Measurements from ENCODE around the gene CPLX1. TPM values are rescaled to one million over a fixed set of nuclear protein-coding genes. Genes with fewer than 3 reads are reported as not detected.

The CPLX1 gene
- total and polyA plus RNA-seq, 7 donors = 0.44 to 2.3 (median 1.4) TPM

DNA sequence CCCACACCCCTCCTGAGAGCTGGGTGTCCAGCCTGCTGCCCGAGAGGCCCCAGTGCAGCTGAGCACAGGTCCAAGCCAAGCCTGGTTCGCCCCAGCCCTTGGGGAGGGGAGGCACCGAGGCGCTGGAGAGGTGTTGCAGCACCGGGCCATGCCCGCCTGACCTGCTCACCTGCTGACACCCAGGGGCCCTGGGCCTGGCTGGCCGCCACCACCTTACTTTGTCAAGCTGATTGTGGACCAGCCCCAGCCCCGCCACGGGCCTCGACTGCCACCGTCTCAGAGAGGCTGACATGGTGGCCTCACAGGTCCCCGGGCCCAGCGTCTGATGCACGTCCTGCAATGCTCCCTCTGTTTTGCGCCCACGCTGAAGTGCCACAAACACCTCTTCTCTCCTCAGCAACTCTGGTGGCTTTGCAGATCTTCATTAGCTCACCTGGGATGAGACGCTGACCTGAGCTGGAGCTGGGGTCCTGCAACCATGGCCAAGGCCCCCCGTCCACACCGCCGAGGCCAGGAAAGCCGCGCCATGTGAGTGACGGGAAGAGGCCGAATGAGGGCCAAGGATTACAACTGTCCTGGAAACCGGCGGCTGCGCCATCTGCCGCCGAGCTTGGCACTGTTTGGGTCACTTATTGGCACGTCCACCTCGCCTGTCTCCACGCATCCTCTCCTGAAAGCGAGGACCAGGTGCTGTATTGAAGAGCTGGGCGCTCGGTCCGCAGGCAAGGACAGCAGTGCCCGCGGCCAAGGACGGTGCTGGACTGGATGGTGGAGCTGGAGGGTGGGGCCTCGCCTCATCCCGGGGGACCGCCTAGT lies 7.6 kb downstream of the CPLX1 start:
- Histone ChIP-seq H3K36me3 (ENCODE audit: insufficient read depth in 1 of 2, low read depth in 1 of 2) (no peaks in the 10 kb centered on the region), H3K27ac (no peak overlapping the region), H3K9me3 (no peaks in the 10 kb centered on the region), H3K4me3 (no peak overlapping the region), H3K4me1 (no peaks in the 10 kb centered on the region), H3K27me3 (ENCODE audit: insufficient read depth in 3 of 3, low read length in 2 of 3) (peaks cover 0 to 78% (median 22%) of the 10 kb centered on the region in 3 donors)
- intact Hi-C loops (cut with DNase I) = no loop called here
- ATAC-seq = no peak
- peak in 1 of 2 donors; percentile 55 for DNase-seq
- WGBS, 3 donors = 78 to 82% (median 81%) methylated on average over 42 of the region's 42 CpGs
- TF ChIP-seq, protein P1, sequence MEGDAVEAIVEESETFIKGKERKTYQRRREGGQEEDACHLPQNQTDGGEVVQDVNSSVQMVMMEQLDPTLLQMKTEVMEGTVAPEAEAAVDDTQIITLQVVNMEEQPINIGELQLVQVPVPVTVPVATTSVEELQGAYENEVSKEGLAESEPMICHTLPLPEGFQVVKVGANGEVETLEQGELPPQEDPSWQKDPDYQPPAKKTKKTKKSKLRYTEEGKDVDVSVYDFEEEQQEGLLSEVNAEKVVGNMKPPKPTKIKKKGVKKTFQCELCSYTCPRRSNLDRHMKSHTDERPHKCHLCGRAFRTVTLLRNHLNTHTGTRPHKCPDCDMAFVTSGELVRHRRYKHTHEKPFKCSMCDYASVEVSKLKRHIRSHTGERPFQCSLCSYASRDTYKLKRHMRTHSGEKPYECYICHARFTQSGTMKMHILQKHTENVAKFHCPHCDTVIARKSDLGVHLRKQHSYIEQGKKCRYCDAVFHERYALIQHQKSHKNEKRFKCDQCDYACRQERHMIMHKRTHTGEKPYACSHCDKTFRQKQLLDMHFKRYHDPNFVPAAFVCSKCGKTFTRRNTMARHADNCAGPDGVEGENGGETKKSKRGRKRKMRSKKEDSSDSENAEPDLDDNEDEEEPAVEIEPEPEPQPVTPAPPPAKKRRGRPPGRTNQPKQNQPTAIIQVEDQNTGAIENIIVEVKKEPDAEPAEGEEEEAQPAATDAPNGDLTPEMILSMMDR (IDR thresholded peaks at IDR 0.05) = no peak

- Histone ChIP-seq H3K4me1 (no peaks in the 10 kb centered on the region), H3K27ac (no peak overlapping the region), H3K27me3 (ENCODE audit: insufficient read depth in 3 of 3, low read length in 2 of 3) (peaks cover 3 to 75% (median 15%) of the 10 kb centered on the region in 3 donors), H3K9me3 (no peaks in the 10 kb centered on the region), H3K36me3 (ENCODE audit: insufficient read depth in 1 of 2, low read depth in 1 of 2) (no peaks in the 10 kb centered on the region), H3K4me3 (no peak overlapping the region)
- DNase-seq (no peak), ATAC-seq (peak in 3 of 4 donors; percentile 37 to 57 (median 46))
- TF ChIP-seq, protein P1 (IDR thresholded peaks at IDR 0.05) = no peak
- WGBS, 3 donors = 13 to 14% (median 13%) methylated on average over 11 of the region's 11 CpGs
- intact Hi-C loops (cut with DNase I) = no loop called here
Measured at GRCh38 chr4:815464-816146, 10.3 kb downstream of the CPLX1 start.

GRCh38 chr4:814312-814850 lies 11.5 kb downstream of the CPLX1 start:
- intact Hi-C loops (cut with DNase I) = no loop called here
- Histone ChIP-seq H3K9me3 (no peaks in the 10 kb centered on the region), H3K27me3 (ENCODE audit: insufficient read depth in 3 of 3, low read length in 2 of 3) (peaks cover 3 to 64% (median 12%) of the 10 kb centered on the region in 3 donors), H3K27ac (no peak overlapping the region), H3K4me3 (no peak overlapping the region), H3K4me1 (no peaks in the 10 kb centered on the region), H3K36me3 (ENCODE audit: insufficient read depth in 1 of 2, low read depth in 1 of 2) (no peaks in the 10 kb centered on the region)
- WGBS, 3 donors = 76 to 82% (median 76%) methylated on average over 14 of the region's 14 CpGs
- ATAC-seq (no peak), DNase-seq (peak in 1 of 2 donors; percentile 22)
- TF ChIP-seq, protein P1 (IDR thresholded peaks at IDR 0.05) = no peak

DNA sequence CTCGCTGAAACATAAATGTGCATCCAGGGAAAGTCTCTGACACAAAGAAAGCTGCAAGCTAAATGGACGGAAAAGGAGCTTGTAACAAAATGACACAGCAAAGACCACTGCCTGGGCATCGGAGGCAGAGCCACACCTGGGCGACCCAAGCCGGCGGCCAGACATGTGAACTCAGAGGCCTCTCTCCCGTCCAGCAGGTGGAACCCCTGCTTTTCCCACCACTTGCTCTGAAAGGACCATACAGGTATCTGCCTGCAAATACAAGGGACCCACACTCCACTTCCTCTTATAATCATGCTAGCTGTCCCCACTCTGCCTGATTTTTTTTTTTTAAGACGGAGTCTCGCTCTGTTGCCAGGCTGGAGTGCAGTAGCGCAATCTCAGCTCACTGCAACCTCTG lies 12.0 kb downstream of the CPLX1 start:
- Histone ChIP-seq H3K27ac (no peak overlapping the region), H3K36me3 (ENCODE audit: insufficient read depth in 1 of 2, low read depth in 1 of 2) (no peaks in the 10 kb centered on the region), H3K9me3 (no peaks in the 10 kb centered on the region), H3K4me3 (no peak overlapping the region), H3K27me3 (ENCODE audit: insufficient read depth in 3 of 3, low read length in 2 of 3) (peaks cover 3 to 60% (median 12%) of the 10 kb centered on the region in 3 donors), H3K4me1 (no peaks in the 10 kb centered on the region)
- 55 to 63% (median 57%) methylated on average over 10 of the region's 10 CpGs for WGBS, 3 donors
- intact Hi-C loops (cut with DNase I) = no loop called here
- no peak for DNase-seq
- TF ChIP-seq, protein P1 (IDR thresholded peaks at IDR 0.05) = no peak
- ATAC-seq = no peak

Measured in psoas muscle (tissue), 8 donors.